IMR-90 (cell line): ENCODE data around the gene APOH. TPM values are rescaled to one million over a fixed set of nuclear protein-coding genes. Genes with fewer than 3 reads are reported as not detected.

Experiments
- ATAC-seq: fragments of 200-7000 bp; cut with Tn5 transposase; 2 replicates; pipeline ENCODE4 v1.9.1; 2020; ENCODE audit warnings: low read depth, mild to moderate bottlenecking, moderate library complexity
- BruUV-seq: library from RNA; stranded (reverse); fragments of 400-500 nt; replicated peaks from 2 replicates; lab custom pipeline; 2021; lab: Mats Ljungman, UMichigan
- CTCF ChIA-PET: fragments of 300-600 bp; formaldehyde crosslinking; extraction: SDS; loops from one replicate; lab custom pipeline; 2021; ENCODE audit warnings: antibody characterized with exemption; lab: Yijun Ruan, JAX
- POLR2A ChIA-PET: fragments of 300-600 bp; sonication (Branson Sonifier 250); formaldehyde crosslinking; loops from one replicate; lab custom pipeline; 2022; ENCODE audit warnings: antibody characterized with exemption; ENCODE audit not compliant: unreplicated experiment; lab: Charles Lee
- DNase-seq: peaks from one replicate; pipeline ENCODE4 v3.0.0; 2013
- H2AFZ ChIP-seq: replicated peaks from 2 replicates; pipeline ENCODE3; 2013; ENCODE audit warnings: low read length, mild to moderate bottlenecking; ENCODE audit not compliant: poor library complexity
- H2AK5ac ChIP-seq: 2 replicates; pipeline ENCODE4 v1.6.1; 2013; ENCODE audit warnings: low read depth, low read length, inconsistent platforms
- H2AK9ac ChIP-seq: replicated peaks from 2 replicates; pipeline ENCODE3; 2013; ENCODE audit warnings: mild to moderate bottlenecking, low read depth, low read length, moderate library complexity; ENCODE audit not compliant: poor library complexity
- H2BK120ac ChIP-seq: 2 replicates; pipeline ENCODE4 v1.6.1; 2013; ENCODE audit warnings: low read depth, low read length, inconsistent platforms
- H2BK15ac ChIP-seq: 3 replicates; pipeline ENCODE4 v1.6.1; 2013; ENCODE audit warnings: low read depth, low read length, inconsistent platforms
- H2BK20ac ChIP-seq: 2 replicates; pipeline ENCODE4 v1.6.1; 2013; ENCODE audit warnings: low read depth, mild to moderate bottlenecking, inconsistent platforms, low read length, moderate library complexity
- H2BK5ac ChIP-seq: 2 replicates; pipeline ENCODE4 v1.6.1; 2013; ENCODE audit warnings: mild to moderate bottlenecking, low read depth, low read length, inconsistent platforms; ENCODE audit not compliant: poor library complexity, severe bottlenecking
- H3K14ac ChIP-seq: replicated peaks from 2 replicates; pipeline ENCODE4 v1.6.1; 2013; ENCODE audit warnings: low read depth, low read length, inconsistent platforms
- H3K18ac ChIP-seq: 2 replicates; pipeline ENCODE4 v1.6.1; 2013; ENCODE audit warnings: low read depth, low read length, control low read depth
- H3K23ac ChIP-seq: 2 replicates; pipeline ENCODE4 v1.6.1; 2013; ENCODE audit warnings: low read depth, low read length, inconsistent platforms
- H3K27ac ChIP-seq: 2 replicates; pipeline ENCODE4 v1.5.1; 2013; ENCODE audit warnings: mild to moderate bottlenecking, control low read depth, low read length; ENCODE audit not compliant: insufficient read depth
- H3K27me3 ChIP-seq: 2 replicates; pipeline ENCODE4 v1.6.1; 2013; ENCODE audit warnings: low read length; ENCODE audit not compliant: control insufficient read depth, insufficient read depth
- H3K36me3 ChIP-seq: 2 replicates; pipeline ENCODE4 v1.6.1; 2013; ENCODE audit warnings: low read length, mixed read lengths; ENCODE audit not compliant: control insufficient read depth, insufficient read depth
- H3K4ac ChIP-seq: 2 replicates; pipeline ENCODE4 v1.6.1; 2013; ENCODE audit warnings: low read depth, low read length, inconsistent platforms
- H3K4me1 ChIP-seq: 2 replicates; pipeline ENCODE4 v1.6.1; 2013; ENCODE audit warnings: low read length, mixed read lengths; ENCODE audit not compliant: control insufficient read depth, insufficient read depth
- H3K4me2 ChIP-seq: 2 replicates; pipeline ENCODE4 v1.6.1; 2013; ENCODE audit warnings: low read depth, mild to moderate bottlenecking, control low read depth, low read length, moderate library complexity
- H3K4me3 ChIP-seq: 2 replicates; pipeline ENCODE4 v1.5.1; 2013; ENCODE audit warnings: low read depth, mild to moderate bottlenecking, control low read depth, low read length, moderate library complexity; ENCODE audit not compliant: insufficient read depth
- H3K56ac ChIP-seq: 2 replicates; pipeline ENCODE4 v1.6.1; 2013; ENCODE audit warnings: low read length, inconsistent platforms; ENCODE audit not compliant: insufficient read depth; ENCODE audit errors: extremely low read depth
- H3K79me1 ChIP-seq, 2 experiments: 2 replicates each; pipeline ENCODE4 v1.6.1; 2013; ENCODE audit warnings: low read length in 2 of 2, inconsistent platforms in 1 of 2, low read depth in 1 of 2
- H3K9ac ChIP-seq: 2 replicates; pipeline ENCODE4 v1.6.1; 2013; ENCODE audit warnings: low read depth, low read length, control low read depth
- H3K9me1 ChIP-seq: 2 replicates; pipeline ENCODE4 v1.6.1; 2013; ENCODE audit warnings: low read length, inconsistent platforms; ENCODE audit not compliant: insufficient read depth
- H3K9me3 ChIP-seq: 2 replicates; pipeline ENCODE4 v1.6.1; 2013; ENCODE audit warnings: low read length; ENCODE audit not compliant: control insufficient read depth, insufficient read depth
- H4K20me1 ChIP-seq: 2 replicates; pipeline ENCODE4 v1.6.1; 2013; ENCODE audit warnings: low read length, inconsistent platforms; ENCODE audit not compliant: insufficient read depth
- H4K5ac ChIP-seq: 2 replicates; pipeline ENCODE4 v1.6.1; 2013; ENCODE audit warnings: mild to moderate bottlenecking, low read depth, low read length, control low read depth
- H4K8ac ChIP-seq, 2 experiments: 2 replicates each; pipeline ENCODE4 v1.6.1; 2013; ENCODE audit warnings: low read depth in 2 of 2, low read length in 2 of 2, control low read depth in 1 of 2, inconsistent platforms in 1 of 2
- H4K91ac ChIP-seq: 2 replicates; pipeline ENCODE4 v1.6.1; 2013; ENCODE audit warnings: low read depth, low read length, inconsistent platforms; ENCODE audit not compliant: insufficient read depth
- FOS ChIP-seq: fragments of 150-350 bp; IDR thresholded peaks from 2 replicates; pipeline ENCODE4 v1.6.1; 2016; ENCODE audit warnings: low read depth, low read length
- MAFK ChIP-seq: IDR thresholded peaks from 2 replicates; pipeline ENCODE4 v1.6.1; 2012; ENCODE audit warnings: low read depth, low read length, improper control_type of control experiment
- MAZ ChIP-seq: IDR thresholded peaks from 2 replicates; pipeline ENCODE4 v1.6.1; 2012; ENCODE audit warnings: low read depth, mild to moderate bottlenecking, low read length, improper control_type of control experiment, moderate library complexity, borderline replicate concordance
- MXI1 ChIP-seq: IDR thresholded peaks from 2 replicates; pipeline ENCODE4 v1.6.1; 2012; ENCODE audit warnings: low read depth, mild to moderate bottlenecking, low read length, moderate library complexity, borderline replicate concordance
- SMC3 ChIP-seq: fragments of 150-350 bp; IDR thresholded peaks from 2 replicates; pipeline ENCODE4 v1.6.1; 2016; ENCODE audit warnings: low read depth, mild to moderate bottlenecking, antibody characterized with exemption, low read length, moderate library complexity
- WGBS, 2 experiments: methylation state at CpG; one replicate each; pipeline versions ENCODE4 v1.1.5 to v1.1.7; 2013; ENCODE audit warnings: missing lambda C conversion rate in 2 of 2; ENCODE audit not compliant: insufficient read length in 1 of 2; ENCODE audit errors: extremely low coverage in 2 of 2; 5-methylcytosine and 5-hydroxymethylcytosine counted together
- dilution Hi-C: fragments of 300-500 bp; cut with HindIII; formaldehyde crosslinking; loops from one replicate; pipeline ENCODE4 v1.14.3; 2018; ENCODE audit warnings: low sequenced_read_pairs; ENCODE audit not compliant: unreplicated experiment
- in situ Hi-C: fragments of 300-500 bp; cut with MboI; formaldehyde crosslinking; loops from 3 replicates; pipeline ENCODE4 v1.14.3; 2019; ENCODE audit warnings: low sequenced_read_pairs, inconsistent platforms, mixed read lengths
- intact Hi-C: fragments of 100-400 bp; cut with micrococcal nuclease; formaldehyde crosslinking; loops from 2 replicates; pipeline ENCODE4 v1.10.0; 2022
- polyA plus RNA-seq, 3 experiments: library from polyadenylated mRNA; depleted of rRNA; stranded (reverse); fragments of >200 nt; gene quantifications; 2 replicates each; pipeline ENCODE4 v1.2.3, GENCODE V29; 2012; ENCODE audit warnings: low replicate concordance in 1 of 3
- total RNA-seq: library from RNA; depleted of rRNA; stranded (reverse); fragments of >200 nt; gene quantifications from 2 replicates; pipeline ENCODE4 v1.2.3, GENCODE V29; 2012
- TF ChIP-seq, protein P1 (sequence below): fragments of 150-350 bp; IDR thresholded peaks from 2 replicates; pipeline ENCODE4 v1.6.1; 2016; ENCODE audit warnings: low read depth, mild to moderate bottlenecking, low read length, moderate library complexity, borderline replicate concordance
- TF ChIP-seq, protein P2 (sequence below): fragments of 150-350 bp; IDR thresholded peaks from 2 replicates; pipeline ENCODE4 v1.6.1; 2017; ENCODE audit warnings: mild to moderate bottlenecking, antibody characterized with exemption, low read length, low read depth

The APOH gene
- total and polyA plus RNA-seq, 2 of the 4 experiments (the other 2 are of a cell fraction), result not detected

GRCh38 chr17:66230922-66231591 lies 1.8 kb upstream of the APOH start:
- Histone ChIP-seq H3K27ac (no peak overlapping the region), H2BK120ac (no peak overlapping the region), H3K9me1 (no peaks in the 10 kb centered on the region), H4K20me1 (no peaks in the 10 kb centered on the region), H4K5ac (no peak overlapping the region), H2AK5ac (no peak overlapping the region), H2AFZ (no peak overlapping the region), H3K4ac (no peak overlapping the region), H3K36me3 (no peaks in the 10 kb centered on the region), H3K9ac (no peak overlapping the region), H3K9me3 (no peaks in the 10 kb centered on the region), H3K56ac (no peak overlapping the region), H4K8ac (no peak overlapping the region), H3K4me3 (no peak overlapping the region), H2BK5ac (no peak overlapping the region), H2BK20ac (no peak overlapping the region), H3K79me1 (no peaks in the 10 kb centered on the region), H2BK15ac (no peak overlapping the region), H3K4me2 (no peak overlapping the region), H3K23ac (no peak overlapping the region), H3K14ac (no peak overlapping the region), H3K4me1 (no peaks in the 10 kb centered on the region), H3K27me3 (peaks cover 2% of the 10 kb centered on the region; the same call in 1 of the 2 replicates), H4K91ac (no peak overlapping the region), H2AK9ac (no peak overlapping the region), H3K18ac (no peak overlapping the region)
- dilution Hi-C loops, result no loop called here
- 57% methylated on average over 2 of the region's 4 CpGs; no CpG with 5 or more reads in 1 of the 2 experiments for WGBS, 2 experiments
- ChIA-PET CTCF (no interaction called here), POLR2A (interaction anchor here (0.6 kb wide), 1 partner anchor 42 kb away, joined by 4 read pairs; no protein-coding TSS in a partner anchor)
- no peak for TF ChIP-seq FOS
- TF ChIP-seq MAFK, result no peak
- no peak for TF ChIP-seq MXI1
- TF ChIP-seq, protein P1, sequence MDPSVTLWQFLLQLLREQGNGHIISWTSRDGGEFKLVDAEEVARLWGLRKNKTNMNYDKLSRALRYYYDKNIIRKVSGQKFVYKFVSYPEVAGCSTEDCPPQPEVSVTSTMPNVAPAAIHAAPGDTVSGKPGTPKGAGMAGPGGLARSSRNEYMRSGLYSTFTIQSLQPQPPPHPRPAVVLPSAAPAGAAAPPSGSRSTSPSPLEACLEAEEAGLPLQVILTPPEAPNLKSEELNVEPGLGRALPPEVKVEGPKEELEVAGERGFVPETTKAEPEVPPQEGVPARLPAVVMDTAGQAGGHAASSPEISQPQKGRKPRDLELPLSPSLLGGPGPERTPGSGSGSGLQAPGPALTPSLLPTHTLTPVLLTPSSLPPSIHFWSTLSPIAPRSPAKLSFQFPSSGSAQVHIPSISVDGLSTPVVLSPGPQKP, result no peak
- no peak for TF ChIP-seq SMC3
- no peak for TF ChIP-seq MAZ
- TF ChIP-seq, protein P2, sequence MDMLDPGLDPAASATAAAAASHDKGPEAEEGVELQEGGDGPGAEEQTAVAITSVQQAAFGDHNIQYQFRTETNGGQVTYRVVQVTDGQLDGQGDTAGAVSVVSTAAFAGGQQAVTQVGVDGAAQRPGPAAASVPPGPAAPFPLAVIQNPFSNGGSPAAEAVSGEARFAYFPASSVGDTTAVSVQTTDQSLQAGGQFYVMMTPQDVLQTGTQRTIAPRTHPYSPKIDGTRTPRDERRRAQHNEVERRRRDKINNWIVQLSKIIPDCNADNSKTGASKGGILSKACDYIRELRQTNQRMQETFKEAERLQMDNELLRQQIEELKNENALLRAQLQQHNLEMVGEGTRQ, result no peak
- in situ Hi-C loops, result no loop called here
- no TSS peak for BruUV-seq
- intact Hi-C loops, result no loop called here
- DNase-seq, result no peak
- no peak for ATAC-seq
